ENCODE results near the gene CCDC77.
"Not testable (repeated sequence)": the region's sequence is repeated elsewhere in the genome, so short reads cannot be mapped to it uniquely, and the experiment has no call there.

CCDC77 gene

DNA sequence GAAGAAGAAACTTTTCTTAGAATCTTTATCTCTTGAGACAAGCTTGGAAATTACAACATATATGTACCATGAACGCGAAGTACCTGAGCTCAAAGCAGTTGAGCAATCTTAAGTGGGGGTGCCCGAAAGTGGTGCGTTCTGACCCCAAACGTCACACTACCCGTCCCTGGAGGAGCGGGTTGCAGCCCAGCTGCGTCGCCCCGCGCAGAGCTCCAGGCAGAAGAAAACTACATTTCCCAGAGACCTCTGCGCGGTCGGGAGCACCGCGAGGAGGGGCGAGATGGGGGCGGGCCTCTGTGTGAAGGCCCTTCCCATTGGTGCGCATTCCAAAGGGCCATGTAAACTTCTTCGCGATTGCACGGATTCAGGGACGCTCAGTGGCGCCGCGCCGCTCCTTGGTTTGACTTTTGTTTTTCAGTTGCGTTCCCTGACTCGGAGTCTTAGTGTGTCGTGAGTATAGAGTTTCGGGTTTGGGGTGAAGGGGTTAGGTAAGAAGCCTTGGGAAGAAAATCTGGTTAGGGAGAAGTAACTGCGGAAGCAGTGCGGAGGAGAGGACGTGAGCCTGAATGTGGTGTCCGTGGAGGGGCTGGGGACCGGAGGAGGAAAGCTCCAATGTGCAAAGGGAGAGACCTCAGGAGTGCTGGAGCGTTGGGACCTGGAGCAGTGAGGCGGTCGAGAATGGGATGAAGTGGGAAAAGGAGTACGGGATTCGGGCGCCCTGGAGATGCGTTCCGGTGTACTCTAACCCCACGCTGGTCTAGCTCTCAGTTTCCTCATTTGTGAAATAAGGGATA is at the start of gene CCDC77:
CCDC77 (plus strand) TSS at position 410 of the 794 bp plus-strand sequence. CDS start 7,740 bp downstream, outside the sequence.
- DNase-seq: no peak

DNA sequence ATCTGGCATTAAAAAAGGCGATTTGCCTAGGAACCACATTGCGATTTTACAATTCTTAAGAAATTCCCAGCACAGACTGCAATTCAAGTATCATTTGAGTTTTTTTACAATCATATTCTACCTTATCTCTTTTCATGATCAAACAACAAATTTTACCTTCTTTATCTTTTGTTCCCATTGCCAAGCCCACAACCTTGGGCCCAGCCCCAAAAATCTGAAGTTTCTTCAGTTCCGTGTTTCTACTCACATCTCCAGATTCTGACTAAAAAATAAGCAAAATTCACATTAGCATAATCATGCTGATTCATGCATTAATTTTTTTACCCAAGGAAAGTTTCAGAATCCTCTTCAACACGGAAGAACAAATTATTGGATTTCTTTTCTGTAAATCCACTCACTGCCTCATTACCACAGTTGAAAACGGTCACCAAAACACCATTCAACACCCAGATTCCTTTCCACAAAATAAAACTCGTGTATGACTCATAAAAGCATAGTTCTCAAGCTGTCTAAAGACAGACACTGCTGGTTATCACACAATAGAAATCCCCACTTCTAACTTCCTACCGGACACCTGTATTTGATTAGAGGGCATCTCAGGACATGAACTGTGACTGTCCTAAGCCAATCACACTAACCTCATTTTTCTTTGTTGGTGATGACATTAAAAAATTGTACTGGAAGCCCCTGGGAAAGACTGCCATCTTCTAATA is 45.0 kb upstream of the CCDC77 start:
- DNase-seq: no peak

DNA sequence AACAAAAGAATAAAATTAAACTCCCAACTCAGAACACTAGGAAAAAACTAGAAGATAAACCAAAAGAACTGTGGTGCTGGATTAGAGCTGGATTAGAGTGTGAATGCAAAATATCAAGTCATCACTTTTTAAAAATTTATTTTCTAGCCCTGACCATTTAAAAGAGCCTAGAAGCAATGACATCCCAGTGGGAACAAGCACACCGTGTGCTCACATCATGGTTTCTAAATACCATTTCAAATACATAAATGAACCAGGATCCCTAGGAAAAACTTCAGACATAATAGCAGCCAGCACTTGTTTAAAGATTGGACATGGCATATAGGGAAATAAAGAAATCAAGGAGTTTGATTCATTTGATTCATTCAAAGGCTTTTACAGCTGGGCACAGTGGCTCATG is 42.4 kb upstream of the CCDC77 start:
- DNase-seq: no peak

DNA sequence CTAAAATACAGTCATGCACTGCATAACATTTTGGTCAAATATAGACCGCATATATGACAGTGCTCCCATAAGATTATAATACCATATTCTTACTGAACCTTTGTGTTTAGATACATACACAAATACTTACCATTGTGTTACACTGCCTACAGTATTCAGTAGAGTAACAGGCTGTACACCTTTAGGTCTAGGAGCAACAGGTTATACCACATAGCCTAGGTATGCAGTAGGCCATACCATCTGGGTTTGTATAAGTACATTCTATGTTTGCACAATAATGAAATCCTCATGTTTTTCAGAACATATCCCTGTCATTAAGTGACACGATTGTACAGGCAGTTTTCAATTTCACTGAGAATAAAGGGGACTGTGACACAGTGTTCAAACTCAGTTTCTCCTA is 34.6 kb upstream of the CCDC77 start:
- no peak for DNase-seq

DNA sequence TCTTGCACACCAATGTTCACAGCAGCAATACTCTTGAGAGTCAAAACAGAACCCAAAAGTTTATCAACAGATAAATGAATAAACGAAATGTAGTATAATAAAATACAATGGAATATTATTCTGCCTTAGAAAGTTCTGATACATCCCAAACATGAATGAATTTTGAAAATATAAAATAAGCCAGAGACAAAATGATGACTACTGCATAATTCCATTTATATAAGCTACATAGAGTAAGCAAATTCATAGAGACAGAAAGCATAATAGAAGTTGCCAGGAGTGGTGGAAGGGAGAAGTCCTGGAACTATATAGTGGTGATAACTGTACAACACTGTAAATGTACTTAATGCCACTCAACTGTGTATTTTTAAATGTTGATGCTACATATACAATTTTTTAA is 33.5 kb upstream of the CCDC77 start:
- DNase-seq: no peak

DNA sequence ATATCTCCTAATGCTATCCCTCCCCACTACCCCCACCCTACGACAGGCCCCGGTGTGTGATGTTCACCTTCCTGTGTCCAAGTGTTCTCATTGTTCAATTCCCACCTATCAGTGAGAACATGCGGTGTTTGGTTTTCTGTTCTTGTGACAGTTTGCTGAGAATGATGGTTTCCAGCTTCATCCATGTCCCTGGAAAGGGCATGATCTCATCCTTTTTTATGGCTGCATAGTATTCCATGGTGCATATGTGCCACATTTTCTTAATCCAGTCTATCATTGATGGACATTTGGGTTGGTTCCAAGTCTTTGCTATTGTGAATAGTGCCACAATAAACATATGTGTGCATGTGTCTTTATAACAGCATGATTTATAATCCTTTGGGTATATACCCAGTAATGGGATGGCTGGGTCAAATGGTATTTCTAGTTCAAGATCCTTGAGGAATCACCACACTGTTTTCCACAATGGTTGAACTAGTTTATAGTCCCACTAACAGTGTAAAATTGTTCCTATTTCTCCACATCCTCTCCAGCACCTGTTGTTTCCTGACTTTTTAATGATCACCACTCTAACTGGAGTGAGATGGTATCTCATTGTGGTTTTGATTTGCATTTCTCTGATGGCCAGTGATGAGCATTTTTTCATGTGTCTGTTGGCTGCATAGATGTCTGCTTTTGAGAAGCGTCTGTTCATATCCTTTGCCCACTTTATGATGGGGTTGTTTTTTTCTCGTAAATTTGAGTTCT is 30.5 kb upstream of the CCDC77 start:
- DNase-seq: not testable (repeated sequence)

DNA sequence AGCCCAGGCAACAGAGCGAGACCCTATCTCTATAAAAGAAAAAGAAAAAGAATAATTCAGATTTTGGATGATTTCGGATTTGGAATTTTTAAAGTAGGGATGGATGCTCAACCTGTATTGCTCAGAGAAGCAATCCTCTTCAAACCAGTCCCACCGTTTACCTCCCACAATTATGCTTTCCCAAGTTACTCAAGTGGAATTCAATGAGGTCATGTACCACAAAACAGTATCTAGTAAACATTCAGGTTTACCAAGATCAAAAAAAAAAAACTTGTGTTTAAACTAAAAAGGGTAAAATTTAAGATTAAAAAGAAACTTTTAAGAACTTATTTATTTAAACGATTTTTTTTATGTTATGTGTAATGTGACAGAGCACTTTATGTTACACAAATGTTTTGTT is 14.8 kb upstream of the CCDC77 start:
- DNase-seq: no peak

DNA sequence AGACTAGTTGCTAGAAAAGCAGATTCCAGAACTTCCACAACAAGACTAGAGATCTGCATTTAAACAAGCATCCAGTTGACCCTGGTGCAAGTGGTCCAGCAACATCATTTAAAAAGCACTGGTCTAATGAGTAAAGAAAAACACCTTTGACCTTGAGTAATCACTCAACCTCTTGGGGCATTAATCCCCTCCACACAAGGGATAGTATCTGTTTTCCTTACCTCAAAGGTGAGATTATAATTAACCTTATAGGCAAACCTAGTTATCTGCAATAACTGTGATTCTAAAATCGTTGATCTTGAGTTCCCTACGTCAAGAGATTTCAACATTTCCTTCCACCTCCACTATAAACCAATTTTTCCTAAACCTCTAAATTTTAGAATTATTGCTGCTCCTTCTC is 13.4 kb upstream of the CCDC77 start:
- no peak for DNase-seq

DNA sequence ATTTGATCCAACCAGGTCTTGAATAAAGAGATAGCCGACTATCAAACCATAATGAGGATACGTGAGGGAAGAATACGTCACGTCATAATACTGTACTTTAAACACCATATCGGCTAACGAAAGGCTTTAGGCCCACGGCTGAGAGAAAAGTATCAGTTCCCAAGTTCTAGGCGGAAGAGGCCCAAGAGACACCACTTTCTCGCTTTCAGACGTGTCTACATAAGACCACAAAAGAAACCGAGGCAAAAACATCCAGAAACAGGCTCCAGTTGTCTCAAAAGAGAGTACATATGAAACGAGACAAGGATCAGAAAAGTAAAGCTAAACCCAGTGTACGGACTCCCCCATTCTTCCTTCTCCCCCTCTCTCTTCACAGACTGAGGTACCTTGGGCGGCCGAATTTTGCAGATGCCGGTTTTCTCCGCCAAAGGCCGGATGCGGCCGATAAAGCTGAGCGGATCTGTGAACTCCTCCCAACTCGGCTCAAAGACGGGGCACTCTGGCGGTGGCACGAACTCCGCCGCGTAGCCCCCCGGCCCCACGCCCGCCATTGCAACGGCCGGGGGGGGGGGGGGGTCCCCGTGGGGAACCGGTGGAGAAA is 12.8 kb upstream of the CCDC77 start:
- no peak for DNase-seq

DNA sequence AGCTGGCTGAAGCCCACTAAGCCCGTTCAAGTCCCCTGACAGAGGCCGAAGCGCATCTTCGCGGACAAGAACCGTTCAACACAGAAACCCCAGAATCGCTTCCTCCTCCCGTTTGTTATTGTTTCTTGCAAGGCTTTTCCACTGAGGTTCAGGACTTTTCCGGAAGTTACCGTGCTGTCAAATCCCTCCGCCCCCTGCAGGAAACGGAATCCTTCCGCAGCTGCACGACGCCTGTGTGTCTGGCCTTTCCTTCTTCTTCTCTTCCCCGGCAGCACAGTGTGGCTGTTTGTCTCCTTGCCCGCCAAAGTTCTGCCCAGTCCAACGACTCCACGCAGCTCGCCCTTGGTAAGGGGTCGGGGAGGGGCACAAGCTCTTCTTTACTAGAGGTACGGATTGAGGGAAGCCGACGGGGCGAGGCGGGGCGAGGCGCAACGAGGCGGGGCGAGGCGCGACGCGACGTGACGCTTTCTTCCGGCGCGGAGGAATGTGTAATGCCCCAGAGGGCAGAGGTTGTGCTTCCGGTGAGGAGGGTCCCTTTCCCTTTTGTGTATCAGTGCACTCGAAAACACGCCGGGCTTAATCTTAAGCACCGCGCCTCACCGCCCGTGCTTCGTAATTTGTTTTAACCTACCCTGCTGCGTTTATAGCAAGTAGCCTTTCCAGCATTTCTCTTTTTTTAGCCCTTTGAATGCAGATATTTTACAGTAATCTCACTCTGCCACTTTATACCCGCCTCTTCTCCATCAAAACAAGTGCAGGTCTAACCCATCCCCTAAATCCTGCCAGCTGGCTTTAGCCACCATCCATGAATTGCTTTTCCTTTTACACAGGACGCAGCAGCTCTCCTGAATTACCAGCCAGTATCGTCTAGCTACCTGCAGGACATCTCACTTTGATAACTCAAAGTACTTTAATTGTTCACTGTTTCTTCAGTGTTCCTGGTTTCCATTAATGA is 12.0 kb upstream of the CCDC77 start, which contains the start of gene KDM5A:
KDM5A (minus strand) TSS at position 179 of the 955 bp plus-strand sequence. CDS start 229 bp downstream, outside the sequence.
- DNase-seq: no peak

DNA sequence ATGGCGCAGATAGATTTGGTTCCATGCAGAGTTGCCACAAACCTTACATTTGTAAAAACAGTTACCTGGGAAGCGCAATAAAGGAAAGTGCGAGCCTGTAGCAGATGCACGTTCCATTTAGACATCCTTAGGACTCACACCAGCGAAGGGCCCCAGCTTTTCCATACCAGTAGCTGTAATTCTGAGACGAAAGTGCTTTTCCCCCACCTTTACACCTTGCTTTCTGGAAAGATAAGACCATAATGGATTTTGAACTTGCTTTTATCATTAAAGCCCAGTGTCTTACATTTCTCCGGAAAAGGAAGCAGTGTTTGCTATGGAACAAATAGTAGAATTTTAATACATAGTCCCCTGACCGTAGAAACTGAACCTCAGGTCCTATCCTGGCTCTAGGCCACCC is 616 bp upstream of the CCDC77 start:
- DNase-seq: no peak

DNA sequence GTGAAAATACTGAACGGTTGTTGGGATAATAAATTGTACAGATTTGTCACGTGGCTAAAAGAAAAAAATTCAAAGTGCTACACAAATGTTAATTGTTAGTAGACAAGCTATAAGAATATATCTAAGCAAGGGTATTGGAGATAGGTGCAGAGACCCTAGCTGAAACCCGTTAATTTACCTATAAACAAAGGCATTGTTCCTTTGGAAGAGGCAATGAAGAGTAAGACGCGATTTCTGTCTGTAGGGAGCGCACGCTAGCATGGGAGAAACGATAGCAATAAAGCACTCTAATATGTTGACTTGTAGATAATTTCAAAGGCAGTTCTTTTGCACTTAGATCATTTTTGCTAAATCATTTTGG is 565 bp downstream of the CCDC77 start:
- no peak for DNase-seq

DNA sequence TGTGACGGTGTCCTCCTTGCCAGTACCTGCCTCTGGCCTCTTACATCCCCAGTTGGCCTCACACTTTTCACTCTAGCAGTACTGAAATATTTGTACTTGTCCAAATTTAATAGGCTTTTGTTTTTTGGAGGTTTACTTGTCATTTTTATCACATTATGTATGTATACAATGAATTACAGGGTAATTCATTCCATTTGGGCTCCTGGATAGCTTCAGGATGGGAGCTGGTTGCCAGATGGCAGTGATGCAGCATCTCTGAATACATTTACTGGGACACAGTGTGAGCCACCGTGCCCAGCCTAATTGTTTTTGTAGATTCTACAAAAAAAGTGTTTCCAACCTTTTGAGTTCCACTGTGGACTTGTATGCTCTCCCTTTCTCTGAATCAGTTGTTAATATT is 13.4 kb downstream of the CCDC77 start:
- DNase-seq: no peak

DNA sequence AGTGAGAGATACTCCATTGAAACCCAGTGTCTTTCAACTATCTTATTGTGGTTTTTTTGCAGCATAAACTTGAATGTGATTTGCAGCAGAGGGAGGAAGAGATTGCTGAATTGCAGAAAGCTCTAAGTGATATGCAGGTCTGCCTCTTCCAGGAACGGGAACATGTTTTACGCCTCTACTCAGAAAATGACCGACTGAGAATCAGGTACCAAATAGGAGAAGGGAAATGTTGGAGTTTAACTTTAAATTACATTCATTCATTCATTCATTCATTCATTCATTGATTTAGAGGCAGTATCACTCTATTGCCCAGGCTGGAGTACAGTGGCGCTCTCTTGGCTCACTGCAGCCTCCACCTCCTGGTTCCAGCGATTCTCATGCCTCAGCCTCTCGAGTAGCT is 17.0 kb downstream of the CCDC77 start:
- no peak for DNase-seq

DNA sequence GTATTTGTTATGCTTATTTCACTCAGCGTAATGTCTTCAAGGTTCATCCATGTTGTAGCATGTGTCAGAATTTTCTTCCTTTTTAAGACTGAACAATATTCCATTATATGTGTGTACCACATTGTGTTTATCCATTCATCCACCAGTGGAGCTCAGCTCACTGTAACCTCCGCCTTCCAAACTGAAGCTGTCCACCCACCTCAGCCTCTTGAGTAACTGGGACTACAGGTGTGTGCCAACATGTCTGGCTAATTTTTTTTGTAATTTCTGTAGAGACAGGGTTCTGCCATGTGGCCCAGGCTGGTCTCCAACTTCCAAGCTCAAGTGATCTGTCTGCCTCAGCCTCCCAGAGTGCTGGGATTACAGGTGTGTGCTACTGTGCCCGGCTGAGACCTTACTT is 21.1 kb downstream of the CCDC77 start:
- DNase-seq: no peak

DNA sequence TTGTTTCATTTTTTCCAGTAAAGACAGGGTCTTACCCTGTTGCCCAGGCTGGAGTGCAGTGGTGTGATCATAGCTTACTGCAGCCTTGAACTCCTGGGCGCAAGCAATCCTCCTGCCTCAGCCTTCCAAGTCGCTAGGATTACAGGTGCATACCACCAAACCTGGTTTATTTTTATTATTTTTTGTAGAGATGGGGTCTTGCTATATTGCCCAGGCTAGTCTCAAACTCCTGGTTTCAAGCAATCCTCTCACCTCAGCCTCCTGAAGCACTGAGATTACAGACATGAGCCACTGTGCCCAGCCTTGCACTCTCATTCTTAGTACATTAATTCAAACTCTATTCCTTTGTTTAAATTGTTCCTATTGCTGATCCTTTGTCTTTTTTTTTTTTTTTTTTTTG is 34.3 kb downstream of the CCDC77 start:
- not testable (repeated sequence) for DNase-seq

DNA sequence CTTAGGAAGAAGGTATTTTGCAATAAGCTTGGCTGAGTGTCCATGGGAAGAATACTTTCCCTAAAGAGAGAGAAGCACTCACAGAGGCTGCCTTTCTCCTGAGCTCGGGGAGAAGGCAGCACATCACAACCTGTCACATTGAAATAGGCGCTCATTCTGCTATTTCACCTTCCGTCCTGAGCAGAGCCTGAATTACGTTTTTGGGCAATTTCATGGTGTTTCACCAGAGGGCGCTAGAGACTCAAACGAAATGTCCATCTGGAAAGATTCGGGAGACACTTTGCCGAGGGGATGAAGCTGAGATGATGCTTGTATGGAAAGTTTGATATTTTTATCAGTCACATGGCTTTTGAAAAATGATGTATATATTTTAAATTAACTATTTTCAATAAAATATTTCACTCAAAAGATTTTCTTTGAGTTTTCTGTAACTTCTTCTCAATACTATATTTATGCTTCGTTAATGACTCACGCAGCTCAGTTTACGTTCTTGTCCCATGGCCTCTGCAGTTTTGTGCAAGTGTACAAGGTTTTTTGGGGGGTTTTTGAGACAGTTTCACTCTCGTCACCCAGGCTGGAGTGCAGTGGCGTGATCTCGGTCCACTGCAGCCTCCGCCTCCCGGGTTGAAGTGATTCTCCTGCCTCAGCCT is 40.9 kb downstream of the CCDC77 start:
- DNase-seq: peak; percentile 14

DNA sequence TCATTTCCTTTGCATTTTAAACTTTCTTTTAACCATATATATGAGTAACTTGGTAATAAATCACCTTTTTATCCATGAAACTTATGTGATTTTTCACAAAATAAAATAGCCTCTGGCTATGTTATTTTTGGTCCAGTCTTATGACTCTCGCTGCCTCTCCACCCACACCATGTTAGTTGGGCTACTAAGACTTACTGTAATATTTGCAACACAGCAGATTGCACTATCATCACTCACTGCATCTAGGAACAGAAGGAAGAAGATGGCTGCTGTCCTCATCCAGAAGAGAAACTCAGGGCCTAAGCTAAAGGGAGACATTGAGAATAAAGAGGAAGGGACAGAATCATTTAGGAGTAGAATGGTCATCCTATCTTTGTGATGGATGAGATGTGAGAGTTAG is 45.7 kb downstream of the CCDC77 start:
- DNase-seq: no peak

DNA sequence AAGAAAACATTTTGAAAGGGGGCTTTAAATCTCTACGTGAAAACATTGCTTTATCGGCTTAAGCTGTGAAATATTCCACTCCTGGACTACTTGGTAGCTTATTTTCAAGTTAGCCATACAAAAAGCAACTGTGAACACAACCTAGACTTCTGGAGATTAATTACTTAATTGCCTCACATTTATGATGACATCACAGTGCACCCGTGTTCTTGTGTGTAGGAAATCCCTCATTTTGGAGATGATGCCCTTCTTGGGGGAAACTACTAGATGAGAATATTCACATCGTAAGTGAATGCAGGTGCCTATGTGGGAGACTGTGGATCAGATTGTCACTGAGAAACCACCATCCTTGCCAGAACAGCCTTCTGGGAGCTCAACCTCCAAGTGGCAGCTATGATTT is 47.8 kb downstream of the CCDC77 start:
- no peak for DNase-seq

DNA sequence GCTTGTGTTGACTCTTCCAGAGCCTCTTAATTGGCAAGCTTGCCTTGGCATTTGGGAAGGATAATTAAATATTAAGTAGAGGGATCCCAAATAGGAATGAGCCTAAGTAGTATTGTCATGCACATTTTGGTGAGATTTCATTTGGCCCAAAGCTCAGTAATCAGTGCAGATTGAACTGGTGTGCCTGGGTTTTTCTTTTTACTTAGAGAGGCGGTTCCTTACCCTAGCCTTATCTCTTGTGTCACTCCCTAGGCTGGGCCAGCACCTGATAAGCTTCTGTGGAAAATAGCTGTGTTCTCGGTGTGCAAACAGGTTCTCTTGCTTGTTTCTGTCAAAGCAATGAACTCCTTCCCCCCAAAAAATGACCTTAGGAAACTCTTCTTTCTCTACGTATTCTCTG is 49.0 kb downstream of the CCDC77 start:
- DNase-seq: no peak

DNA sequence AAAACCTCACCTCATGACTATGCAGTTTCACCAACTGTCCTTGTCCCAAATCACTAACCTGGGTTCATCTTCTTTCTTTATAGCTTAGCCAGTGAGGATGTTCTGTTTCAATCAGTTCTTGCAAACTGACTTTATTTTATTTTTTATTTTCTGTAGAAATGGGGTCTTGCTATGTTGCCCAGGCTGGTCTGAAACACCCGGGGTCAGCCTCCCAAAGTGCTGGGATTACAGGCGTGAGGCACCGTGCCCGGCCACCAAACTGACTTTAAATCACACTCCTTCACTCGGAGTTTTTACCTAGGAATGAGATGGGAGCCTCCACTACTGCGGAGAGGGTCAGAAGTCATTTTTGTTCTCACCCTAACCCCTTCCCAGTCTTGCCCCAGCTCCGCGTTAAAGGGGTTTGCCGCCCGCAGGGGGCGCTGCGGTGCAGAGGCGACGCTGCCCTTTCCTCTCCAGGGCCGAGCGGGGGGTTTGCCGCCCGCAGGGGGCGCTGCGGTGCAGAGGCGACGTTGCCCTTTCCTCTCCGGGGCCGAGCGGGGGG is 51.3 kb downstream of the CCDC77 start:
- DNase-seq: no peak
